SK-N-SH treated with all-trans-retinoic acid at 6 μM for 48 hours (cell line): Measurements from ENCODE around the gene COMT.

ENCODE experiments used
- ATAC-seq: fragments of 200-7000 bp; cut with Tn5 transposase; 3 replicates; pipeline ENCODE4 v1.9.1; 2020; ENCODE audit warnings: mild to moderate bottlenecking, moderate library complexity
- ARNTL ChIP-seq: fragments of 450-650 bp; formaldehyde crosslinking; IDR thresholded peaks from 2 replicates; pipeline ENCODE4 v1.5.0; 2020; ENCODE audit warnings: low read depth, mild to moderate bottlenecking, moderate library complexity, borderline replicate concordance
- BACH2 ChIP-seq: fragments of 250-450 bp; sonication (Bioruptor Pico); IDR thresholded peaks from 2 replicates; pipeline ENCODE4 v1.9.0; 2021; ENCODE audit warnings: mild to moderate bottlenecking, borderline replicate concordance
- CREB5 ChIP-seq: fragments of 250-450 bp; sonication (Bioruptor Pico); IDR thresholded peaks from 2 replicates; pipeline ENCODE4 v1.5.1; 2020; ENCODE audit warnings: low read depth, mild to moderate bottlenecking, moderate library complexity
- CSDC2 ChIP-seq: fragments of 250-450 bp; sonication (Bioruptor Pico); IDR thresholded peaks from 2 replicates; pipeline ENCODE4 v1.5.0; 2020; ENCODE audit warnings: mild to moderate bottlenecking, moderate library complexity
- CSRNP3 ChIP-seq: fragments of 250-450 bp; sonication (Bioruptor Pico); IDR thresholded peaks from 2 replicates; pipeline ENCODE4 v1.5.1; 2021; ENCODE audit warnings: mild to moderate bottlenecking, moderate library complexity
- ESRRG ChIP-seq: fragments of 250-450 bp; sonication (Bioruptor Pico); IDR thresholded peaks from 2 replicates; pipeline ENCODE4 v1.6.1; 2021; ENCODE audit warnings: mild to moderate bottlenecking
- GLIS3 ChIP-seq: fragments of 250-450 bp; sonication (Bioruptor Pico); IDR thresholded peaks from 2 replicates; pipeline ENCODE4 v1.5.0; 2020; ENCODE audit warnings: mild to moderate bottlenecking, moderate library complexity
- ISL1 ChIP-seq: fragments of 250-450 bp; sonication (Bioruptor Pico); IDR thresholded peaks from 2 replicates; pipeline ENCODE4 v2.1.2; 2022; ENCODE audit warnings: mild to moderate bottlenecking, moderate library complexity
- OSR1 ChIP-seq: fragments of 250-450 bp; sonication (Bioruptor Pico); IDR thresholded peaks from 2 replicates; pipeline ENCODE4 v1.8.0; 2022; ENCODE audit warnings: moderate library complexity, mild to moderate bottlenecking, inconsistent platforms
- PATZ1 ChIP-seq: fragments of 250-450 bp; sonication (Bioruptor Pico); IDR thresholded peaks from 2 replicates; pipeline ENCODE4 v1.8.0; 2020; ENCODE audit warnings: mild to moderate bottlenecking, moderate library complexity, borderline replicate concordance
- POU6F1 ChIP-seq: fragments of 250-450 bp; sonication (Bioruptor Pico); IDR thresholded peaks from 2 replicates; pipeline ENCODE4 v1.8.0; 2021; ENCODE audit warnings: low read depth, mild to moderate bottlenecking, moderate library complexity, borderline replicate concordance
- PPARA ChIP-seq: fragments of 250-450 bp; sonication (Bioruptor Pico); IDR thresholded peaks from 2 replicates; pipeline ENCODE4 v1.5.0; 2020; ENCODE audit warnings: mild to moderate bottlenecking, borderline replicate concordance
- RARB ChIP-seq: fragments of 250-450 bp; sonication (Bioruptor Pico); IDR thresholded peaks from 2 replicates; pipeline ENCODE4 v1.8.0; 2021; ENCODE audit warnings: mild to moderate bottlenecking, moderate library complexity
- SNAI2 ChIP-seq: fragments of 250-450 bp; sonication (Bioruptor Pico); IDR thresholded peaks from 2 replicates; pipeline ENCODE4 v1.5.0; 2020; ENCODE audit warnings: mild to moderate bottlenecking, moderate library complexity
- TCF4 ChIP-seq: fragments of 250-450 bp; sonication (Bioruptor Pico); IDR thresholded peaks from 2 replicates; pipeline ENCODE4 v1.8.0; 2021; ENCODE audit warnings: mild to moderate bottlenecking, moderate library complexity, borderline replicate concordance
- TSHZ2 ChIP-seq: fragments of 250-450 bp; sonication (Bioruptor Pico); IDR thresholded peaks from 2 replicates; pipeline ENCODE4 v1.5.0; 2020; ENCODE audit warnings: mild to moderate bottlenecking, moderate library complexity
- ZC3H10 ChIP-seq: fragments of 250-450 bp; sonication (Bioruptor Pico); IDR thresholded peaks from 2 replicates; pipeline ENCODE4 v1.5.1; 2021; ENCODE audit warnings: mild to moderate bottlenecking, moderate library complexity
- ZFP3 ChIP-seq: fragments of 250-450 bp; sonication (Bioruptor Pico); IDR thresholded peaks from 2 replicates; pipeline ENCODE4 v1.5.0; 2020; ENCODE audit warnings: mild to moderate bottlenecking, moderate library complexity
- ZFP30 ChIP-seq: fragments of 450-650 bp; formaldehyde crosslinking; IDR thresholded peaks from 2 replicates; pipeline ENCODE4 v1.5.0; 2022; ENCODE audit warnings: mild to moderate bottlenecking, moderate library complexity
- ZNF565 ChIP-seq: fragments of 450-650 bp; formaldehyde crosslinking; conservative IDR thresholded peaks from 2 replicates; pipeline ENCODE4 v1.5.0; 2020; ENCODE audit warnings: low read depth, mild to moderate bottlenecking, moderate library complexity
- ZNF70 ChIP-seq: fragments of 450-650 bp; formaldehyde crosslinking; IDR thresholded peaks from 2 replicates; pipeline ENCODE4 v1.5.0; 2020; ENCODE audit warnings: mild to moderate bottlenecking, moderate library complexity
- ZNF8 ChIP-seq: fragments of 450-650 bp; formaldehyde crosslinking; IDR thresholded peaks from 2 replicates; pipeline ENCODE4 v1.5.0; 2020; ENCODE audit warnings: mild to moderate bottlenecking, moderate library complexity

COMT gene

GRCh38 chr22:19914201-19914943, 27.2 kb upstream of the COMT start:
- ATAC-seq = no peak
- no peak for TF ChIP-seq GLIS3 (CRISPR knock-in tag)
- no peak for TF ChIP-seq ARNTL (CRISPR knock-in tag)
- TF ChIP-seq ISL1 (CRISPR knock-in tag) = no peak
- no peak for TF ChIP-seq PATZ1 (CRISPR knock-in tag)
- no peak for TF ChIP-seq ZC3H10 (CRISPR knock-in tag)
- no peak for TF ChIP-seq CREB5 (CRISPR knock-in tag)
- TF ChIP-seq CSDC2 (CRISPR knock-in tag) = no peak
- no peak for TF ChIP-seq ZNF70 (CRISPR knock-in tag)
- TF ChIP-seq PPARA (CRISPR knock-in tag) = no peak
- no peak for TF ChIP-seq TSHZ2 (CRISPR knock-in tag)

GRCh38 chr22:19915287-19915954, 26.2 kb upstream of the COMT start:
- no peak for TF ChIP-seq CSDC2 (CRISPR knock-in tag)
- no peak for TF ChIP-seq ZNF8
- no peak for TF ChIP-seq SNAI2 (CRISPR knock-in tag)
- no peak for TF ChIP-seq TCF4 (CRISPR knock-in tag)
- TF ChIP-seq CSRNP3 (CRISPR knock-in tag) = no peak
- TF ChIP-seq, all 23 proteins: peak for 0
- no peak for ATAC-seq

- no peak for ATAC-seq
- TF ChIP-seq GLIS3 (CRISPR knock-in tag) (no peak), ESRRG (CRISPR knock-in tag) (no peak), BACH2 (no peak), ZNF8 (no peak), CSRNP3 (CRISPR knock-in tag) (no peak), PATZ1 (CRISPR knock-in tag) (no peak), CREB5 (CRISPR knock-in tag) (no peak), OSR1 (CRISPR knock-in tag) (no peak), ZFP3 (no peak), ISL1 (CRISPR knock-in tag) (no peak), ZC3H10 (CRISPR knock-in tag) (no peak), PPARA (CRISPR knock-in tag) (no peak), ARNTL (CRISPR knock-in tag) (no peak), ZFP30 (CRISPR knock-in tag) (no peak), SNAI2 (CRISPR knock-in tag) (no peak), POU6F1 (CRISPR knock-in tag) (no peak), ZNF565 (CRISPR knock-in tag) (no peak), RARB (CRISPR knock-in tag) (no peak)
Measured at GRCh38 chr22:19916006-19916405, 25.6 kb upstream of the COMT start.
